H9 (cell line): ENCODE results near the gene CCR7. TPM values are rescaled to one million over a fixed set of nuclear protein-coding genes. Genes with fewer than 3 reads are reported as not detected.

ENCODE experiments used
- DNase-seq: peaks from one replicate; pipeline ENCODE4 v3.0.0-alpha.2; 2017
- H2AFZ ChIP-seq: one replicate; pipeline ENCODE4 v1.6.1; 2013; ENCODE audit warnings: mild to moderate bottlenecking, low read length, control low read depth, moderate library complexity
- H2AK5ac ChIP-seq: 2 replicates; pipeline ENCODE4 v1.6.1; 2013; ENCODE audit warnings: low read length, control low read depth, mixed read lengths; ENCODE audit not compliant: insufficient read length
- H2BK120ac ChIP-seq: one replicate; pipeline ENCODE4 v1.6.1; 2013; ENCODE audit warnings: low read depth, mild to moderate bottlenecking, low read length, control low read depth, inconsistent platforms; ENCODE audit not compliant: poor library complexity, severe bottlenecking
- H2BK12ac ChIP-seq: 2 replicates; pipeline ENCODE4 v1.6.1; 2013; ENCODE audit warnings: low read length, control low read depth, mixed read lengths, low read depth; ENCODE audit not compliant: insufficient read length
- H2BK15ac ChIP-seq: 2 replicates; pipeline ENCODE4 v1.6.1; 2013; ENCODE audit warnings: low read depth, low read length, control low read depth
- H2BK20ac ChIP-seq: one replicate; pipeline ENCODE4 v1.6.1; 2013; ENCODE audit warnings: low read depth, mild to moderate bottlenecking, low read length, control low read depth, inconsistent platforms; ENCODE audit not compliant: poor library complexity, severe bottlenecking
- H2BK5ac ChIP-seq: 2 replicates; pipeline ENCODE4 v1.6.1; 2013; ENCODE audit warnings: low read length, control low read depth, mixed read lengths; ENCODE audit not compliant: insufficient read length
- H3K14ac ChIP-seq: 2 replicates; pipeline ENCODE4 v1.6.1; 2013; ENCODE audit warnings: low read length, control low read depth; ENCODE audit not compliant: insufficient read depth
- H3K18ac ChIP-seq: 2 replicates; pipeline ENCODE4 v1.6.1; 2013; ENCODE audit warnings: low read depth, mild to moderate bottlenecking, mixed read lengths, low read length, control low read depth; ENCODE audit not compliant: insufficient read length
- H3K23ac ChIP-seq: 2 replicates; pipeline ENCODE4 v1.6.1; 2013; ENCODE audit warnings: low read length, control low read depth, mixed read lengths, low read depth; ENCODE audit not compliant: insufficient read length
- H3K23me2 ChIP-seq: 2 replicates; pipeline ENCODE4 v1.6.1; 2013; ENCODE audit warnings: low read depth, mild to moderate bottlenecking, mixed read lengths, low read length, control low read depth; ENCODE audit not compliant: insufficient read length, poor library complexity, severe bottlenecking
- H3K27ac ChIP-seq: 2 replicates; pipeline ENCODE4 v1.5.1; 2013; ENCODE audit warnings: low read length, control low read depth, mixed read lengths, low read depth; ENCODE audit not compliant: insufficient read length
- H3K27me3 ChIP-seq: 2 replicates; pipeline ENCODE4 v1.6.1; 2013; ENCODE audit warnings: low read length, control low read depth, inconsistent platforms; ENCODE audit not compliant: insufficient read depth
- H3K4ac ChIP-seq: 2 replicates; pipeline ENCODE4 v1.6.1; 2013; ENCODE audit warnings: low read depth, mild to moderate bottlenecking, control low read depth, inconsistent platforms, low read length, moderate library complexity
- H3K4me1 ChIP-seq: 2 replicates; pipeline ENCODE4 v1.6.1; 2013; ENCODE audit warnings: low read length, control low read depth, inconsistent platforms; ENCODE audit not compliant: insufficient read depth
- H3K4me2 ChIP-seq: 2 replicates; pipeline ENCODE4 v1.6.1; 2013; ENCODE audit warnings: low read length, control low read depth, mixed read lengths; ENCODE audit not compliant: insufficient read length, insufficient read depth
- H3K56ac ChIP-seq: 2 replicates; pipeline ENCODE4 v1.6.1; 2013; ENCODE audit warnings: low read depth, mild to moderate bottlenecking, mixed read lengths, low read length, control low read depth; ENCODE audit not compliant: insufficient read length
- H3K79me1 ChIP-seq: 2 replicates; pipeline ENCODE4 v1.6.1; 2013; ENCODE audit warnings: low read depth, mild to moderate bottlenecking, moderate library complexity, low read length, control low read depth, inconsistent platforms; ENCODE audit not compliant: insufficient read depth, poor library complexity, severe bottlenecking
- H3K79me2 ChIP-seq: 2 replicates; pipeline ENCODE4 v1.6.1; 2013; ENCODE audit warnings: low read length, control low read depth, inconsistent platforms; ENCODE audit not compliant: insufficient read depth
- H3K9ac ChIP-seq: 2 replicates; pipeline ENCODE4 v1.6.1; 2013; ENCODE audit warnings: low read length, control low read depth, mixed read lengths; ENCODE audit not compliant: insufficient read length; ENCODE audit errors: extremely low read depth
- H3K9me3 ChIP-seq: one replicate; pipeline ENCODE4 v1.6.1; 2013; ENCODE audit warnings: low read depth, low read length, inconsistent platforms; ENCODE audit not compliant: control insufficient read depth
- H3T11ph ChIP-seq: one replicate; pipeline ENCODE4 v1.6.1; 2013; ENCODE audit warnings: mild to moderate bottlenecking, low read length, control low read depth, inconsistent platforms
- H4K20me1 ChIP-seq: one replicate; pipeline ENCODE4 v1.6.1; 2013; ENCODE audit not compliant: control insufficient read depth, insufficient read length, insufficient read depth
- H4K5ac ChIP-seq: 2 replicates; pipeline ENCODE4 v1.6.1; 2013; ENCODE audit warnings: low read depth, mild to moderate bottlenecking, mixed read lengths, low read length, control low read depth; ENCODE audit not compliant: insufficient read length
- H4K8ac ChIP-seq: replicated peaks from 2 replicates; pipeline ENCODE4 v1.6.1; 2013; ENCODE audit warnings: low read length, control low read depth, mixed read lengths, low read depth; ENCODE audit not compliant: insufficient read length
- H4K91ac ChIP-seq: 2 replicates; pipeline ENCODE4 v1.6.1; 2013; ENCODE audit warnings: low read depth, mild to moderate bottlenecking, moderate library complexity, mixed read lengths, low read length, control low read depth; ENCODE audit not compliant: insufficient read length
- H3K27ac Mint-ChIP-seq, 3 experiments: 2 replicates in 2 of 3; 3 replicates in 1 of 3; pipeline ENCODE4 v1.8.0; 2020 to 2021; ENCODE audit warnings: mixed read lengths in 3 of 3, mild to moderate bottlenecking in 1 of 3, moderate library complexity in 1 of 3
- H3K27me3 Mint-ChIP-seq: 2 replicates; pipeline ENCODE4 v1.8.0; 2021; ENCODE audit warnings: low read depth, mild to moderate bottlenecking, moderate library complexity, mixed read lengths
- H3K36me3 Mint-ChIP-seq, 3 experiments: 2 replicates in 2 of 3; 3 replicates in 1 of 3; pipeline ENCODE4 v1.8.0; 2020 to 2021; ENCODE audit warnings: low read depth in 3 of 3, mixed read lengths in 3 of 3; ENCODE audit not compliant: insufficient read depth in 1 of 3
- H3K4me1 Mint-ChIP-seq, 2 experiments: 2 replicates each; pipeline ENCODE4 v1.8.0; 2020; ENCODE audit warnings: mixed read lengths in 2 of 2
- H3K4me3 Mint-ChIP-seq, 2 experiments: 2 replicates in 1 of 2; 3 replicates in 1 of 2; pipeline ENCODE4 v1.8.0; 2020 to 2021; ENCODE audit warnings: mild to moderate bottlenecking in 2 of 2, mixed read lengths in 2 of 2, moderate library complexity in 1 of 2
- H3K9me3 Mint-ChIP-seq, 2 experiments: 2 replicates in 1 of 2; 3 replicates in 1 of 2; pipeline ENCODE4 v1.8.0; 2020; ENCODE audit warnings: mild to moderate bottlenecking in 2 of 2, mixed read lengths in 2 of 2, moderate library complexity in 1 of 2
- WGBS: extraction: QIAGEN DNeasy Blood & Tissue Kit; methylation state at CpG from one replicate; pipeline ENCODE4 v1.1.7; 2013; ENCODE audit warnings: missing lambda C conversion rate, low lambda C conversion rate, mixed read lengths; ENCODE audit not compliant: insufficient read length; ENCODE audit errors: extremely low coverage; 5-methylcytosine and 5-hydroxymethylcytosine counted together
- total RNA-seq: library from RNA; stranded (reverse); gene quantifications from 2 replicates; pipeline ENCODE4 v1.2.1, GENCODE V29; 2021
- TF ChIP-seq, protein P1 (sequence below): fragments of 200-600 bp; sonication (generic); conservative IDR thresholded peaks from 3 replicates; pipeline ENCODE4 v1.8.0; 2021; ENCODE audit warnings: antibody characterized with exemption, mild to moderate bottlenecking

CCR7 gene
- total RNA-seq, 1 experiment from 2014 or later = 0.31 TPM

DNA sequence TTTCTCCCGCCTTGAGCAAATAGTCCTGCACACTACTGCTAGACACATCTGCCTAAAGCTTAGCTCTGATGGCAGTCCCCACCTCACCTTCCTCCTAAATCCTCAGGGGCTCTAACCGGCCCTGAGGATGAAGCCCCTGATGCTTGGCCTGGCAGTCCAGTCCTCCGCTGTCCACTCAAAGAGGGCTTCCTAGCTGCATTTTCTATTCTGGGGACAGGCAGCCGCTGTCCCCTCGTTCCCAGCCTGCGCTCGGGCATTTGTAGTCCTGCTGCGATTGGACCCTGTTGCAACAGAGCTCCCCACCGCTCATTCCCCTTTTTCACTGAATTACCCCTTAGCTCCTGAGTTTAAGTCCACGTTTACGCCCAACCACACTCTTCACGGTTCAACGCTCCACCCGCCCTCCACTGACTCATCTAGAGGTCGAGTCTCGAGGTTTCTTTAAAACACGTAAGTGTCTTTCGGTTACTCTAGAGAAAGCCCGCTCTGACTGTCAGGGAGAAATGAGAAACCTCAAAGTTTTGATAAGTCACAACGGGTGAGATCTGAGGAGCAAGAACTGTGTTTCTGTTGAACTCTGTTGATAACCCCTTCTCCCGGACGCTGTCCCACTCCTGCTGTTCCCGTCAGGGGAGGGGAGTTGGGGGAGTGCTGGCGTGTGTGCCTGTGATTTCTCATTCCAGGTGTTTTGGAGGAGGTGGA lies 4.5 kb downstream of the CCR7 start:
- H3K27ac Mint-ChIP-seq = no peak overlapping the region; a peak in 1 of 7 replicates
- no peak overlapping the region for H3K14ac ChIP-seq
- H3K27me3 Mint-ChIP-seq = peaks cover 27% of the 10 kb centered on the region
- H3K9ac ChIP-seq = no peak overlapping the region
- H2BK5ac ChIP-seq = no peak overlapping the region
- H4K5ac ChIP-seq = no peak overlapping the region
- no peak overlapping the region for H2BK20ac ChIP-seq
- no peaks in the 10 kb centered on the region for H3K27me3 ChIP-seq
- no peak overlapping the region for H2BK15ac ChIP-seq
- no peaks in the 10 kb centered on the region for H3K79me2 ChIP-seq
- no peak overlapping the region; a peak in 1 of 5 replicates for H3K4me3 Mint-ChIP-seq
- no peak overlapping the region for H4K91ac ChIP-seq
- H4K20me1 ChIP-seq = no peaks in the 10 kb centered on the region
- no peak overlapping the region for H3K56ac ChIP-seq
- H3K18ac ChIP-seq = no peak overlapping the region
- H2AK5ac ChIP-seq = no peak overlapping the region
- H3K23ac ChIP-seq = no peak overlapping the region
- H3K4ac ChIP-seq = no peak overlapping the region
- no peaks in the 10 kb centered on the region for H3K9me3 ChIP-seq
- no peak overlapping the region for H2BK12ac ChIP-seq
- no CpG with 5 or more reads among the region's 24 CpGs for WGBS
- H3K79me1 ChIP-seq = no peaks in the 10 kb centered on the region
- H3K4me1 ChIP-seq = no peaks in the 10 kb centered on the region
- H3K9me3 Mint-ChIP-seq = 0 out of 5 replicates have a peak, but pooled peaks cover 0 to 2% of the 10 kb centered on the region in 2 experiments
- no peak overlapping the region for H2AFZ ChIP-seq
- H3T11ph ChIP-seq = no peak overlapping the region
- H3K4me2 ChIP-seq = no peak overlapping the region
- no peaks in the 10 kb centered on the region for H3K23me2 ChIP-seq
- H3K36me3 Mint-ChIP-seq = no peaks in the 10 kb centered on the region; a peak in 1 of 7 replicates
- H4K8ac ChIP-seq = no peak overlapping the region
- peaks cover 48 to 56% of the 10 kb centered on the region in 2 experiments for H3K4me1 Mint-ChIP-seq
- no peak overlapping the region for H3K27ac ChIP-seq
- TF ChIP-seq, protein P1, sequence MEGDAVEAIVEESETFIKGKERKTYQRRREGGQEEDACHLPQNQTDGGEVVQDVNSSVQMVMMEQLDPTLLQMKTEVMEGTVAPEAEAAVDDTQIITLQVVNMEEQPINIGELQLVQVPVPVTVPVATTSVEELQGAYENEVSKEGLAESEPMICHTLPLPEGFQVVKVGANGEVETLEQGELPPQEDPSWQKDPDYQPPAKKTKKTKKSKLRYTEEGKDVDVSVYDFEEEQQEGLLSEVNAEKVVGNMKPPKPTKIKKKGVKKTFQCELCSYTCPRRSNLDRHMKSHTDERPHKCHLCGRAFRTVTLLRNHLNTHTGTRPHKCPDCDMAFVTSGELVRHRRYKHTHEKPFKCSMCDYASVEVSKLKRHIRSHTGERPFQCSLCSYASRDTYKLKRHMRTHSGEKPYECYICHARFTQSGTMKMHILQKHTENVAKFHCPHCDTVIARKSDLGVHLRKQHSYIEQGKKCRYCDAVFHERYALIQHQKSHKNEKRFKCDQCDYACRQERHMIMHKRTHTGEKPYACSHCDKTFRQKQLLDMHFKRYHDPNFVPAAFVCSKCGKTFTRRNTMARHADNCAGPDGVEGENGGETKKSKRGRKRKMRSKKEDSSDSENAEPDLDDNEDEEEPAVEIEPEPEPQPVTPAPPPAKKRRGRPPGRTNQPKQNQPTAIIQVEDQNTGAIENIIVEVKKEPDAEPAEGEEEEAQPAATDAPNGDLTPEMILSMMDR = no peak
- DNase-seq = no peak
- H2BK120ac ChIP-seq = no peak overlapping the region
